Measurements from ENCODE around the gene GRAMD2A.

GRAMD2A gene

DNA sequence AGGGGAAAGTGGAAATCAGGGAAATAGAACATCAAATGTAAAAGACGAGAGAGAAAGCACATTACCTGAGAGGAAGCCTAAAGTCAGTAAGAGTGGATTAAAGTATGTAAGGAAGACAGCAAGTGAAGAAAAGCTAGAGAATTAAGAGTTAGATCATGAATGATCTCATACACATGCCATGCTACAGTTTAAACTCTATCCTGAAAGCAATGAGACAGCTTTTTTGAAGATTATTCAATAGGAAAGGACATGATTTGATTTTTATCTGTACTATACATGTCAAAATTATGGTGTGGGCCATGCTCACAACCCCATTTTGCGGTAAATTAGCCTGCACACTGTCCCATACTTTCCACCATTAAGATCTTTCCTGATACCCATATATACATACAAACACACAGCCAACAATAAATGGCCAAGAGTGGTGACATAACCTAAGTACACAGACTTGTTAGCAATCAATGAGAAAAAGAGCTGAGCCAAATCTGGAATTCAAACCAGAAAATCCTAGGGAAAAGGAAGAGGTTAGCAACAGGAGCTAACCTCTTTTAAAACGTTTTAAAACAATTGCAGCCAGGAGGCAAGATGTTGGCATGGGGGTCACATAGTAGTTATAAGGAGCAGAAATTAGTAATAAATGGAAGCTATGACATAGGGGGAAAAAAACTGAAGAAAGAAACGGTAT is 84.1 kb downstream of the GRAMD2A start:
- TF ChIP-seq GATA1 (IDR thresholded peaks at IDR 0.05; ENCODE audit: low read depth, low read length) (no peak), POLR2A (IDR thresholded peaks at IDR 0.05; ENCODE audit: low read length) (no peak)
- no peak for DNase-seq

DNA sequence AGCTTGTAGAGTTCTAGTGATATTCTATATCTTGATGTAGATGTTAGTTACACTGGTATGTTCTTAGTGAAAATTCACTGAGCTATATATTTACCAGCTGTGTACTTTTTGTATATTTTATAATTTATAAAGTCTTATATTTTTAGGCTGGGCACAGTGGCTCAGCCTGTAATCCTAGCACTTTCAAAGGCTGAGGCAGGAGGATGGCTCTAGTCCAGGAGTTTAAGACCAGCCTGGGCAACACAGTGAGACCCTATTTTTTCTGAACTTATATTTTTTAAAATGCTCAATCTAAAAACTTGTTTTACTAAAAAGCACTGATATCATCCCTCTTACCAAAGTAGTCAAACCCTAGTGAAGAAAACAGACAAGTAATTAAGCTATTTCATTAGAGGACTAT is 84.8 kb downstream of the GRAMD2A start:
- DNase-seq, result no peak
- TF ChIP-seq POLR2A (IDR thresholded peaks at IDR 0.05; ENCODE audit: low read length) (no peak), GATA1 (IDR thresholded peaks at IDR 0.05; ENCODE audit: low read depth, low read length) (no peak)

DNA sequence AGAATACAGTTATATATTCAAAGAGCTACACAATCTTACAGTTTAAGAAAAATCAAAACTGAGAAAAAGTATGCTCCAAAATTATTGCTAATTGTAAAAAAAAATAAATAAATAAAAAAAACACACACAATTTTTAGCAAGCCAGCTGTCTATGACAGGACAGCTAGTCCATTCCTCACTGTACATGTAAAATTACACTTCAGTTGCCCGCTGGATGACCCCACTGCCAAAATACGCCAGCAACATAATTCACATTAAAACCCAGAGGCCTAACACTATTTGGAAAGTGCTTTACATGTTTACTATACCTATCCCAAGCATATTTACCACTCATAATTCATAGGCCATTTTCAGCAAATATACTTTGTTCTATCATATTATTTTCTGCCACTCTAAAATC is 85.5 kb downstream of the GRAMD2A start:
- no peak for DNase-seq

DNA sequence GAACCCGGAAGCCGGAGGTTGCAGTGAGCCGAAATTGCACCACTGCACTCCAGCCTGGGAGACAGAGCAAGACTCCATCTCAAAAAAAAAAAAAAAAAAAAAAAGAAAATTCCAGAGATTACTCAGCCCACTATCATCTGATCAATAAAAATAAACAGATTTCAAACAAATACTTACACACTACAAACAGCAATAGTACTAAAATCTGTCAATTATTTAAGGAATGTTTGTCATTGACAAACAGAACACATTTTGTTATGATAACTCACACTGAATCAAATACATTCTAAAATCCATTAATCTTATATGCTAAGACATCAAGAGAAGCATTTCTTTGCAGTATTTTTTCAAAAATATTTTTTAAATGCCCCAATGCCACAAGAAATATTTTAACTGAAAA is 87.2 kb downstream of the GRAMD2A start:
- no peak for DNase-seq
- TF ChIP-seq POLR2A (IDR thresholded peaks at IDR 0.05; ENCODE audit: low read length) (no peak), GATA1 (IDR thresholded peaks at IDR 0.05; ENCODE audit: low read depth, low read length) (no peak)

More for the DNA sequence above, 85.5 kb downstream of the GRAMD2A start:
- no peak for TF ChIP-seq GATA1 (IDR thresholded peaks at IDR 0.05; ENCODE audit: low read depth, low read length)
